ENCODE results near the gene PRKAG3.

The PRKAG3 gene

DNA sequence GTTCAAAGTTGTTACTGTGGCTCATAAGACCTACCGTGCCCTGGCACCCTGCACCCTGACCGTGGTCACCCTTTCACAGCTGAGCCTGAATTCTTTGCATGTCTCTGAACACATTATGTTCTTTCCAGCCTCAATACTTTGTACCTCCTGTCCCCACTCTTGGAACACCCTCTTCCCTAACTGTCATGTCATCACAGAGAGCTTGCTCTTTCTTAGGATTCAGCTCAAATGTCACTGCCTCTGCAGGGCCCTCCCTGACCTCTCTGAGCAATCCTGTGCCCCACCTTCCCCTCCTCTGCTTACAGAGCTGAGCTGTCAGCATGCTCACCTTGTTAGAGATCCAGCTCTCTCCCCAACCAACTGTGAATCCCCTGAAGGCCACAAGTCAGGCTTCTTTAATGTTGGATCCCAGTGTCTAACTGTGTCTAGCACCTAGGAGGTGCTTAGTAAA lies 15.0 kb downstream of the PRKAG3 start:
- no peak for DNase-seq (ENCODE audit: insufficient read length, low spot score)
- no peak for FAIRE-seq

DNA sequence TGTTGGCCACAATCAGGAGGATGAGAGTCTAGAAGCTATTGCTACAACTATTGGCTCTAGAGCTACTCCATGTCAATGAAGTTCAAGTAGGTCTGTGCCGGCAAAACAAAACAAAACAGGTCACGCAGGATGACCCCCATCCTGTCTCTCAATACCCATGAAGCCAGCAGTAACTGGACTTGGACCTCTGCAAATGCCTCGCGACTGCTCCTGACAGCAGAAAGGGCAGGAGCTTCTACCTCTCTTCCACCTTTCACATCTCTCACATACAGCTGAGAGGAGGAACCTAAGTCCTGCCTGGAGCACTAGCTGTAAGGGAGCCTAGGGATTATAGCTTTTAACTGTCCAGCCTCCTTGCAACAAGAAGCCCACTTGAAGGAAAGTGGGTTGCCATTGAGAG lies 16.0 kb downstream of the PRKAG3 start:
- no peak for FAIRE-seq
- DNase-seq (ENCODE audit: insufficient read length, low spot score) = no peak

DNA sequence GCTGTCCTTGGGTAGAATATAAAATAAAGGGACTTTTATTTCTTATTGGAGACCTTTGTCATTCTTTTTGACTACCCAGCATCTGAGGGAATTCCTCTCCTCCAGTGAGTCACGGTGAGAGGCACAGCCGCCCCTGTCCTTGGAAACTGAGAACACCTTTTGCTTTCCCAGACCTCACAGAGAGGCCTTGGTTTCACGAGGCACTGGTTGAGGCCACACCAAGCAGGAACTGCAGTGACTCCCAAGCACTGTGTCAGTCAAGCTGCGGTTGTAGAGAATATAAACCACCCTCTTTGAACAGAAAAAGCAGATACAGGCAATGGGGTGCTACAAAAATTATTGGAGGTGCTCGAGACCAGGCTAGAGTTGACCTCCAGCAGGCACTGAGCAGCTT lies 16.4 kb downstream of the PRKAG3 start:
- DNase-seq (ENCODE audit: insufficient read length, low spot score) (no peak), FAIRE-seq (no peak)

DNA sequence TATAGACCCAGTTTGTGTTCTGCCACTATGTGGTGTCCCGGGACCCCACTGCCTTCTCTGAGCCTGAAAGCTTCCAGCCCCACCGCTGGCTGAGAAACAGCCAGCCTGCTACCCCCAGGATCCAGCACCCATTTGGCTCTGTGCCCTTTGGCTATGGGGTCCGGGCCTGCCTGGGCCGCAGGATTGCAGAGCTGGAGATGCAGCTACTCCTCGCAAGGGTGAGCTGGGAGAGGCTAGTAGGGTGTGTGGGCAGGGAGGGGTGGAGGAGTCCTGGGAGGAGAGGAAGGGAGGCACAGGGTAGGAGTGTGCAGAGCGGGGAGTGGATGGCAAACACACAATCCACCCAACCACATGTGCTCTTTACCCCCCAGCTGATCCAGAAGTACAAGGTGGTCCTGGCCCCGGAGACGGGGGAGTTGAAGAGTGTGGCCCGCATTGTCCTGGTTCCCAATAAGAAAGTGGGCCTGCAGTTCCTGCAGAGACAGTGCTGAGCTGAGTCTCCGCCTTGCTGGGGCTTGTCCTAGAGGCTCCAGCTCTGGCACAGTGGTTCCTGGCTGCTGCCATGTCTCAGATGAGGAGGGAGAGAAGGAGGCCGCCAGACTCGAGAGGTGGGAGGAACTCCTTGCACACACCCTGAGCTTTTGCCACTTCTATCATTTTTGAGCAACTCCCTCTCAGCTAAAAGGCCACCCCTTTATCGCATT lies 16.9 kb downstream of the PRKAG3 start:
- DNase-seq (ENCODE audit: insufficient read length, low spot score) (no peak), FAIRE-seq (no peak)

DNA sequence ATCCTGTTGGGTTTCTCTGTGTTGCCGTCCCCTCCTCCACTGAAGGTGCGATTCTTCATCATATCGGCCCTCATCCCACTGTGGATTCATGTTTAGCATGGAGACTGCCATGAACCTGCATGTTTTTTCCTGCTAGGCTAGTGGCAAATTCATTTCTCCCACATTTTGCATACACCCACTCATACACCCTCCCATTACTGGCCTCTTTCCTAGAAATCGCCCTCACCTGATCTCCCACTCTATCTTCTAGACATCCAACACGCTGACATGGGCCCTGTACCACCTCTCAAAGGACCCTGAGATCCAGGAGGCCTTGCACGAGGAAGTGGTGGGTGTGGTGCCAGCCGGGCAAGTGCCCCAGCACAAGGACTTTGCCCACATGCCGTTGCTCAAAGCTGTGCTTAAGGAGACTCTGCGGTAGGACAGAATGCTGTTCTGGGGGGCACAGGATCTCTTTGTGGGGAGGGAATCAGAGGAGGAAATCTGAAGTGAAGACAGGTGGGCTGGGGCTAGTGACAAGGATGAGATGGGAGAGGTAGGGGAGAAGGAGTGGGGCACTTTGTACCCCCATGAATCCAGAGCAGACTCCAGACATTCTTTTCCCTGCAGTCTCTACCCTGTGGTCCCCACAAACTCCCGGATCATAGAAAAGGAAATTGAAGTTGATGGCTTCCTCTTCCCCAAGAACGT lies 17.7 kb downstream of the PRKAG3 start:
- no peak for DNase-seq (ENCODE audit: insufficient read length, low spot score)

DNA sequence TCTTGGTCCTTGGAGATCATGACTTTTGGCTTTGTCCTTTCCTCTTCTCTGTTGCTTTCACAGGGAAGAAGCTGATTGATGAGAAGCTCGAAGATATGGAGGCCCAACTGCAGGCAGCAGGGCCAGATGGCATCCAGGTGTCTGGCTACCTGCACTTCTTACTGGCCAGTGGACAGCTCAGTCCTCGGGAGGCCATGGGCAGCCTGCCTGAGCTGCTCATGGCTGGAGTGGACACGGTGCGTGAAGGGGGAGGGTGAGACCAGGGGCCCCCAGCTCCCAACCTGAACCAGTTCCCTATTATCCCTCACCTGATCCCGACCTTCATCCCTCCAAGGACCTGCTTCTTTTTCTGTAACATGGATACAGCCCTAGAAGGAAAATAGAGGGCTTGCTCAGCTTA lies 18.7 kb downstream of the PRKAG3 start:
- DNase-seq (ENCODE audit: insufficient read length, low spot score) (no peak), FAIRE-seq (no peak)

More for the DNA sequence above, 17.7 kb downstream of the PRKAG3 start:
- no peak for FAIRE-seq

DNA sequence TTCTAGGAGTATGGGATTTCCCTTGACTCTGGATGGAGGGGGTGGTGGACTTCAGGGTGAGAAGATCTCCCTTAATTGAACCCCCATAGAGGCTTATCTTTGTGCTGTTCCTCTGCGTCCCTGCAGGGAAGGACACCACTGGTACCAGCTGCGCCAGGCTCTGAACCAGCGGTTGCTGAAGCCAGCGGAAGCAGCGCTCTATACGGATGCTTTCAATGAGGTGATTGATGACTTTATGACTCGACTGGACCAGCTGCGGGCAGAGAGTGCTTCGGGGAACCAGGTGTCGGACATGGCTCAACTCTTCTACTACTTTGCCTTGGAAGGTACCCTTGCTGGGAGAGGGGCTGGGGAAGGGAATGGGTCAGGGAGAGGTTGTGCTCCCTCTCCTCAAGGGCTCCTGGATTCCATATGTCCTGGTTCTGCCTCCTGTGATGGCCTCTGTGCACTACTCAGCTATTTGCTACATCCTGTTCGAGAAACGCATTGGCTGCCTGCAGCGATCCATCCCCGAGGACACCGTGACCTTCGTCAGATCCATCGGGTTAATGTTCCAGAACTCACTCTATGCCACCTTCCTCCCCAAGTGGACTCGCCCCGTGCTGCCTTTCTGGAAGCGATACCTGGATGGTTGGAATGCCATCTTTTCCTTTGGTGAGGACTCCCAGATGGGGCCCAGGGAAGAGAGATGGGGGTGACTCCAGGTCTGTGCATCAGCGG lies 19.3 kb downstream of the PRKAG3 start:
- no peak for FAIRE-seq
- DNase-seq (ENCODE audit: insufficient read length, low spot score) = no peak

DNA sequence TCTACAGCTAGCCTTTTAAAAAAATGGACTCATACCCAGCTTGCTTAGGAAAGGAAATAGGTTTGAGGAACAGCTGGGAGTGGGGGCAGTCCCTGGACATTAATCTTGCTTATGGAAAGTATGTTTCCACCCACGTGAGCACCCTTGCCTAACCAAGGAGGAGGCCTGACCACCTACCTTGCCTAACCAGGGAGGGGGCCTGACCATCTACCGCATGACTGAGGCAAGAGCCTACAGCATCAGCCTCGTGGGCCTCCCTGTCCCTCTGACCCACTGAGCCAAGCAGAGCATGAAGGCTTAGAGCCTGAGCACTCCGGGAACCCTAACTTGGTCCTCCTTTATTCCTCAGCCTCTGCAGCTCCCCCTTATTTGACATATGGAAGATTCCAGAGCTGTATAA lies 20.2 kb downstream of the PRKAG3 start:
- DNase-seq (ENCODE audit: insufficient read length, low spot score) (no peak), FAIRE-seq (no peak)

DNA sequence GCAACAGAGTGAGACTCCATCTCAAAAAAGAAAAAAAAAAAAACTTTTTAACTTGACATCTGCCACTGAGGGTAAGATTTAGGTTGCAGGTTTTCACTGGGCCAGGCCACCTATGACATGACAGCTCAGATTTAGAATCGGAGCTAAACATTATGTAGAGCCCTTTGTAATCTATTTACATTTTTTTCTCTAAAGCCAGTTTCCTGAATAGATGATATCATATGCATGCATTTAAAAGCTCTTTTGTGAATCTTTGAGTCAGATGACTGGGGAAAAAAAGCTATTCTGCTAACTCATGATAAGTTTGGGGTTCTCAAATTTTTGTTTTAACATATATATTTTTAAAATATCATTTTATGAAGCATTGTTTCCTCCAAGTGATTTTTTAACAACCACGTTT lies 21.3 kb downstream of the PRKAG3 start:
- FAIRE-seq = no peak
- no peak for DNase-seq (ENCODE audit: insufficient read length, low spot score)

DNA sequence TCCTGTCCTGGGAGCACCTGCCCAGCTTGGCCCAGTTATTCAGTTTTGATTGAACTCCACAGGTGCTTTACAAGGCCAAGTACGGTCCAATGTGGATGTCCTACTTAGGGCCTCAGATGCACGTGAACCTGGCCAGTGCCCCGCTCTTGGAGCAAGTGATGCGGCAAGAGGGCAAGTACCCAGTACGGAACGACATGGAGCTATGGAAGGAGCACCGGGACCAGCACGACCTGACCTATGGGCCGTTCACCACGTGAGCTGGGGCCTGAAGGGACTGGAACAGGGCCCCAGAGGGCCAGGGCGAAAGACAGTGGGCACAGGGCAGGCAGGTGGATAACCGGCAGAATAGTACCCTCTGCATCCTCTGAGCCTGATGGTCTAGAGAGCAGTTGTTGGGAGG lies 22.1 kb downstream of the PRKAG3 start:
- DNase-seq (ENCODE audit: insufficient read length, low spot score) (no peak), FAIRE-seq (no peak)

DNA sequence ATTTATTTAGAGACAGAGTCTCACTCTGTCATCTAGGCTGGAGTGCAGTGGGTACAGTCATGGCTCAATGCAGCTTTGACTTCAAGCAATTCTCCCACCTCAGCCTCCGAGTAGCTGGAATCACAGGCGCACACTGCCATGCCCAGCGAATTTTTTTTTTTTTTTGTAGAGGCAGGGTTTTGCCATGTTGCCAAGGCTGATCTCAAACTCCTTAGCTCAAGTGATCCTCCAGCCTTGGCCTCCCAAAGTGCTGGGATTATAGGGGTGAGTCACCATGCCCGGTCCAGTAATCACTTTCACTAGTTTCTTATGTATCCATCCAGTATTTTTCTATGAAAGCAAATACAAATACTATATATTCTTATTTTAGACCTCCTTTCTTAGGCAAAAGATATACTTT lies 24.0 kb downstream of the PRKAG3 start:
- no peak for FAIRE-seq
- DNase-seq (ENCODE audit: insufficient read length, low spot score) = no peak

DNA sequence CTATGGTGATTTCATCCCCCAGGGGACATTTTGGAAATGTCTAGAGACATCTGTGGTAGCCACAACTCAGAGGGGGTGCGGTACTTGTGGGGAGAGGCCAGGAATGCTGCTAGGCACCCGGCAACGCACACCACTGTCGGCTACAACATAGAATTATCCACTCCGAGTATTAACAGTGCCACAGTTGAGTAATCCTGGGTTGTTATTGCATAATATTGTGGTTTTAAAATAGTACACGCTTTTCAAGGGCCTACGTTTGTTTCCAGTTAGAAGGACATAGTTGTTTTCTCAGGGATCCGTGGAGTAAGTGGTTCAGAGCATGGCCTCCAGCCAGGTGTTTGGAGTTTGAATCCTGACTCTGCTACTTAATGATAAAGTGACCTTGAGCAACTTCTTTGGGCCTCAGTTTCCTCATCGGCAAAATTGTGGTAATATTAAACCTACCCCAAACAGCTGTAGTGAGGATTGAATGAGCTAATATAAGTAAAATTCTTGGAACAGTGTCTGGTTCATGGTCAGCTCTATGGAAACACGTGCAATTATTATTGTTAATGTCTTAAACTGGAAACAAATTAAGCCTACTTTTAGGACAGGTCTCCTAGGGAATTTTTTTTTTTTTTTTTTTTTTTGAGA lies 25.1 kb downstream of the PRKAG3 start:
- FAIRE-seq (no peak), DNase-seq (ENCODE audit: insufficient read length, low spot score) (no peak)

DNA sequence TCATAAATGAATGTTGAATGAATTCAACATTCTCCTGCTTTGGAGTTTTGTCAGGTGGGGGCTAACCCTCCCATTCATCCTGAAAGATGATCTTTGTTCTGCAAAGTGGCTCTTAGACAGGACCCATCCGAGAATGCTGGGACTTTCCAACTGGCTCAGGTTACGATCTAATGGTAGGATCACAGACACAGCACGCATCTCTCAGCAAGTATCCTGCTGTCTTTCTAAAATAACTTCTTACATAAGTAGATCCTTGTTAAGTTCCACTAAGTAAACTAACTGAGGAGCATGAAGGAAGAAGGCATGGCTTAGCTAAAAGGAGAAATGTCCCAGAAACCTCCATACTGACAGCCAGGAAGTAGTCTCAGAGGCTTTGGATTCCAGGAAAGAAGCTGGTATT lies 26.0 kb downstream of the PRKAG3 start:
- DNase-seq (ENCODE audit: insufficient read length, low spot score) (no peak), FAIRE-seq (no peak)

DNA sequence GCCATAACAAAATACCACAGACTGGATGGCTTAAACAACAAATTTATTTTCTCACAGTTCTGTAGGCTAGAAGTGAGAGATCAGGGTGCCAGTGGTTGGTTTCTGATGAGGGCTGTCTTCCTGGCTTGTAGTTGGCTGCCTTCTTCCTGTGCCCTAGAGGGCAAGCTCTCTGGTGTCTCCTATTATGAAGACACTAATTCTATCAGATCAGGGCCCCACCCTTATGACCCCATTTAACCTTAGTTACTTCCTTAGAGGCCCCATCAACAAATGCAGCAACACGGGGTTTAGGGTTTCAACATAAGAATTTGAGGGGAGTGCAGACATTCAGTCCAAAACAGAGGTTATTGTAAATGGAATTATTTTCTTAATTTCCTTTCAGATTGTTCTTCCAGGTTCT lies 26.8 kb downstream of the PRKAG3 start:
- DNase-seq (ENCODE audit: insufficient read length, low spot score) (no peak), FAIRE-seq (no peak)

DNA sequence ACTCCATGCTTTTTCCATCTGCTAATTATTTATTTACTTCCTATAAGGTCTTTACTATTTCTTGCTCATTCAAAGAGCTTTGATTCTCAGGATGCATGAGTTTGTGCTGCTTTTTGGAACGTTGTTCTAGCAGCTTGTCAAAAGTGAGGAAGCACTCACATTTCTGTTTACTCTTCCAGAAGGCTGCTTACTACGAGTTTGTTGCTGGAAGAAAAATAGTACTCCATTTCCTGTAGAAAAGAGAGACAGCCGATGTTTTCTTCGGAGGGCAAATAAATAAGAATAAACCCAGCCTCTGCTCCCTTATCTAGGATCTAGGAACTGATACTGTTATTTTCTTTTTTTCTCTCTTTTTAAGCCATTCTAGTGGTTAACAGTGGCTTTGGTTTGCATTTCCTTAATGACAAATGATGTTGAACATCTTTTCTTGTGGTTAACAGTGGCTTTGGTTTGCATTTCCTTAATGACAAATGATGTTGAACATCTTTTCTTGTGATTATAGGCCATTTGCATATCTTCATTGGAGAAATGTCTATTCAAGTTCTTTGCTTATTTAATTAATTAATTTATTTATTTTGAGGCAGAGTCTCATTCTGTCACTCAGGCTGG lies 29.1 kb downstream of the PRKAG3 start:
- FAIRE-seq = peak; percentile 80
- DNase-seq (ENCODE audit: insufficient read length, low spot score) = no peak

DNA sequence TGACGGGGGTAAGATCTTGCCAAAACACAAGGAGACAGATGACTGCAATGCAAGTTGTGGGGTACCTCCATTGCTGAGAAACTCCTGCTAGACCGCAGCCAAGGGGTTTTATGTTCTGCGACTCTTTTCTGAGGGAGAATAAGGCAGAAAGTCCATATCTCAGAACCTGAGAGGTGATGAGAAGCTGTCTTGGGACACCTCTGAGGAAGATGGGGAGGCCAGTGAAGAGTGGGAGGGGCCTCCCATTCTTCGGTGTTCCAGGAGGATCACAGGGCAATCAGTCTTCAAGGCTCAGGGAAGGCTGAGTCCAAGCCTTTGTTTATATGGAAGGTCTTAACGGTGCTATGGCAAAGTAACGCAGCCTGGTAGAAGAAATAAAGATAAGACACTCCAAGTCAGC lies 31.6 kb downstream of the PRKAG3 start:
- DNase-seq (ENCODE audit: insufficient read length, low spot score) (no peak), FAIRE-seq (no peak)

DNA sequence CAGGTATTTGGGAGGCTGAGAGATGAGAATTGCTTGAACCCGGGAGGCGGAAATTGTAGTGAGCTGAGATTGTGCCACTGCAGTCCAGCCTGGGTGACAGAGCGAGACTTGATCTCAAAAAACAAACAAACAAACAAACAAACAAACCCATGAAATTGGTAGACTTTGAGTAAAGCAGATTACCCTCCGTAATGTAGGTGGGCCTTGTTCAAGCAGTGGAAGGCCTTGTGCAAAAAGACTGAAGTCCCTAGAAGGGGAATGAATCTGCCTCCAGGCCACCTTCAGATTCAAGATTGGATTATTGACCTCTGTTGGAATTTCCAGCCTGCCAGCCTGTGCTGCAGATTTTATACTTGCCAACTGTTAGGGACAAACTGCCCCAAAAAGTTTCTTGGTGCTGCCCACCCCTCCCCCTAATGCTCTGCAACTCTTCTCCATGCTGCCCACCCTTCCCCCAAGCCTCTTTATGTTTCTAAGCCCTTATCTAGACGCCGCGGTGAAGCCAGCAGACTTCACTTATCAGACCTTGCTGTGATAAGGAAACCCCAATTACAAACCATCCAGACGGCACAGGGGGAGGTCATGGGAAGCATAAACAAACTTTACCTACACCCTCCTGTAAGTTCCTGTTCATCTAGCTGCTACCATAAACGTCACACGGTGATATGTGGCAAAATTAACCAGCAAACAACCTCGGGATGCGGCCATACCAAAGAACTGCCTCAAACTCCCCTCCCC lies 32.7 kb downstream of the PRKAG3 start:
- FAIRE-seq = no peak

DNA sequence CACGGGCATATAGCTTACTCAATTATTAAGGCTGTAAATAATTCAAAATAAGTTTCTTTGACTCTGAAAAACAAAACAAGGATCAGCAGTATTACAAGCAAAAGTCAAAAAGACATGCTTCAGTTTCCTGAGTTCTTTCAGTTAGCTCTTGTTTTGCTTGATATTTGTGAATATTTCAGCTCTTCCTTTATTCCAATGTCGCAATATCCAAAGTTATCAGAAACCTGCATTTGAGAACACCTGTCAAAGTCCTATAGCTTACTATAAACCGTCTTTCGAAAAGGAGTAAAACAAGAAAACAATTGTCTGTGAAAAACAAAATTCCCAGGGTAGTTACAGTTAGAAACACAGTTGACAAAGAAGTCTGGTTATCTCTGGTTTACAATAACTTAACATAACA lies 34.9 kb downstream of the PRKAG3 start:
- DNase-seq (ENCODE audit: insufficient read length, low spot score) (no peak), FAIRE-seq (no peak)

More for the DNA sequence above, 32.7 kb downstream of the PRKAG3 start:
- no peak for DNase-seq (ENCODE audit: insufficient read length, low spot score)

DNA sequence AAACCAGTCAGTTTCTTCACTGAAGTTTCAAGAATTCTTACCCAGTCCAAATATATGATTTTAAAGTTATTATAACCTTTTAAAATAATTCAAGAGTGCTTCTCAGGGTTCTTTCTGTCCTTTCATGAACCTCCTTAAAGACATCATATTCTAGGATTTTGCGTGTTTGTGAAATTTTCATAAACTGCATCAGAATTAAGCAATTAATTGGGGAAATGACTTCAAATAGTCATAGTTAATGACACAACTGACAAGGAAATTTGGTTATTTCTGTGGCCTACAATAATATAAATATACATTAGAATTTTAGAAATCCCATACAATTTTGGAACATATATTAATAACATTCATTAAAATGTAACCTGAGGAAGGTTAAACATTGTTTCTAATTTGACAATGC lies 39.2 kb downstream of the PRKAG3 start:
- FAIRE-seq (no peak), DNase-seq (ENCODE audit: insufficient read length, low spot score) (no peak)

DNA sequence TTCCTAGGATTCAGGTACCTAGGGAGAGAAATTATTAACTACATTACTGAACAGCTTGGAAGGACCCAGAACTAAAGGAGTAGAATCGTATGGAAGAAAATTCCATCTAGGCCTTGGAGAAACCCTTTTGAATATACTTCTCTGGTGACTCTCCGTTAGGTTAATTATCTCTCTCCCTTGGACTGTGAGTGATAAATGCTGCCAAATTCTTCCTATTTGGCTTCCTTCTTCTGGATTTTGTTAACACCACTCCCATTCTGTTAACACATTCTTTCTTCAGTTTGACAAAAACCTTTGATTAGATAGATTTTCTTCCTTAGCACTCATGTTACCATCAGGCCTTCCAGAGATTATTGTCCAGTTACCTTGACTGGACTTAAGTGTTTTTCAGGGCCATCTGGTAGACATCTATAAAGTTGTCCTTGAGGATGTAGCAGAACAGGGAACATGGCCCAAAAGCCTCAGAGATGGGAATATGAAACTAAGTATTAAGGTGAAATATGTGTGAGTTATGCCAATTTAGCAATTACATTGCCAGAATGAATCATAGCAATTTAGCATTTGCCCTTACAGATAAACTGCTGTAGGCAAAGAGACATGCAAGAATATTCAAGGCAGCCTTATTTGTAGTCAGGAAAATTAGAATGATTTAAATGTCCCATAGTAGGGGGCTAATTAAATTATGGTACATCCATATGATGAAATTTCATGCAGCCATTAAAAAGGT lies 42.9 kb downstream of the PRKAG3 start:
- no peak for FAIRE-seq
- no peak for DNase-seq (ENCODE audit: insufficient read length, low spot score)

Data from GM19239 (cell line).